K562 (cell line): ENCODE measurements around the gene LRRC31. TPM values are rescaled to one million over a fixed set of nuclear protein-coding genes. Genes with fewer than 3 reads are reported as not detected.
A peak's percentile ranks its signal among the peaks of the same experiment; 100 is the strongest.

Experiments
- ATAC-seq: fragments of 200-7000 bp; cut with Tn5 transposase; 3 replicates; pipeline ENCODE4 v1.9.1; 2020; ENCODE audit warnings: moderate library complexity
- BruUV-seq: library from RNA; stranded (reverse); fragments of 400-500 nt; replicated peaks from 2 replicates; lab custom pipeline; 2021; lab: Mats Ljungman, UMichigan
- CTCF ChIA-PET: fragments of 300-600 bp; formaldehyde crosslinking; extraction: SDS; loops from one replicate; lab custom pipeline; 2021; ENCODE audit warnings: low intra/inter-chr PET ratio; lab: Yijun Ruan, JAX
- POLR2A ChIA-PET: fragments of 300-600, 350-650 bp; sonication (Branson Sonifier 250); formaldehyde crosslinking; extraction: SDS; loops from one replicate; lab custom pipeline; 2021; ENCODE audit warnings: antibody characterized with exemption, inconsistent platforms; lab: Yijun Ruan, JAX
- DNase-seq, 4 experiments: peaks; one replicate each; pipeline versions ENCODE4 v3.0.0 to v3.0.0-alpha.2; 2011 to 2018; ENCODE audit warnings: low spot score in 3 of 4, mixed read lengths in 3 of 4; ENCODE audit errors: extremely low read depth in 1 of 4
- FAIRE-seq: peaks from 2 replicates; lab custom pipeline; 2011; peaks lifted over from hg19 to GRCh38; lab: Jason Lieb, UNC
- H2AFZ ChIP-seq: 2 replicates; pipeline ENCODE4 v1.6.0; 2011; ENCODE audit warnings: low read depth, low read length, control low read depth, inconsistent platforms
- H3K27ac ChIP-seq: fragments of 200-600 bp; 3 replicates; pipeline ENCODE4 v1.8.0; 2011; ENCODE audit warnings: low read depth, mild to moderate bottlenecking, control low read depth, inconsistent platforms, low read length, moderate library complexity, mixed read lengths; ENCODE audit errors: extremely low read depth
- H3K27me3 ChIP-seq, 2 experiments: fragments of 300-600 bp in 1 of 2; 2 replicates in 1 of 2; 3 replicates in 1 of 2; pipeline versions ENCODE4 v1.6.0 to v1.8.0; 2011; ENCODE audit warnings: inconsistent platforms in 2 of 2, low read length in 2 of 2, mild to moderate bottlenecking in 1 of 2, mixed read lengths in 1 of 2, moderate library complexity in 1 of 2; ENCODE audit not compliant: control insufficient read depth in 2 of 2, insufficient read depth in 2 of 2
- H3K36me3 ChIP-seq: fragments of 300-600 bp; 3 replicates; pipeline ENCODE4 v1.8.0; 2011; ENCODE audit warnings: mild to moderate bottlenecking, low read length, inconsistent platforms; ENCODE audit not compliant: control insufficient read depth, insufficient read depth
- H3K4me1 ChIP-seq, 2 experiments: fragments of 200-600 bp in 1 of 2; replicated peaks in 1 of 2; 2 replicates in 1 of 2; 3 replicates in 1 of 2; pipeline versions ENCODE4 v1.5.1 to v1.8.0; 2011; ENCODE audit warnings: inconsistent platforms in 2 of 2, low read length in 2 of 2, mild to moderate bottlenecking in 1 of 2, mixed read lengths in 1 of 2, moderate library complexity in 1 of 2; ENCODE audit not compliant: control insufficient read depth in 2 of 2, insufficient read depth in 2 of 2
- H3K4me2 ChIP-seq: 2 replicates; pipeline ENCODE4 v1.6.1; 2011; ENCODE audit warnings: low read length, control low read depth, inconsistent platforms, mixed read lengths; ENCODE audit not compliant: insufficient read depth
- H3K4me3 ChIP-seq: fragments of 200-600 bp; sonication (generic), shearing (Covaris generic); 2 replicates; pipeline ENCODE4 v1.5.1; 2016; ENCODE audit warnings: control low read depth, inconsistent platforms
- H3K79me2 ChIP-seq: fragments of 200-600 bp; 3 replicates; pipeline ENCODE4 v1.8.0; 2011; ENCODE audit warnings: low read length, inconsistent platforms; ENCODE audit not compliant: control insufficient read depth, insufficient read depth
- H3K9ac ChIP-seq, 2 experiments: 2 replicates each; pipeline versions ENCODE4 v1.6.0 to v1.6.1; 2011; ENCODE audit warnings: low read depth in 2 of 2, low read length in 2 of 2, control low read depth in 1 of 2, inconsistent platforms in 1 of 2, mild to moderate bottlenecking in 1 of 2, mixed read lengths in 1 of 2; ENCODE audit not compliant: insufficient read depth in 1 of 2
- H3K9me1 ChIP-seq: one replicate; pipeline ENCODE4 v1.6.0; 2011; ENCODE audit warnings: inconsistent platforms, mild to moderate bottlenecking, low read length, moderate library complexity; ENCODE audit not compliant: control insufficient read depth, insufficient read depth
- H3K9me3 ChIP-seq: replicated peaks from 2 replicates; pipeline ENCODE4 v1.5.1; 2011; ENCODE audit warnings: low read depth, low read length, inconsistent platforms; ENCODE audit not compliant: control insufficient read depth, insufficient read depth
- H4K20me1 ChIP-seq: replicated peaks from 2 replicates; pipeline ENCODE4 v1.6.1; 2011; ENCODE audit warnings: low read length, inconsistent platforms, mixed read lengths; ENCODE audit not compliant: control insufficient read depth, insufficient read depth
- BCOR ChIP-seq: fragments of 450-650 bp; IDR thresholded peaks from 2 replicates; pipeline ENCODE4 v1.6.1; 2016
- CBFA2T3 ChIP-seq: fragments of 450-650 bp; IDR thresholded peaks from 2 replicates; pipeline ENCODE4 v1.6.1; 2017
- ETV5 ChIP-seq: sonication (generic); formaldehyde crosslinking; IDR thresholded peaks from 2 replicates; pipeline ENCODE4 v1.4.0; 2020; ENCODE audit warnings: low read depth, mild to moderate bottlenecking, missing genetic modification reagents
- FIP1L1 ChIP-seq: fragments of 200-400 bp; formaldehyde crosslinking; IDR thresholded peaks from 2 replicates; pipeline ENCODE4 v1.6.1; 2018; ENCODE audit warnings: mild to moderate bottlenecking, low read depth, low read length; ENCODE audit not compliant: poor library complexity, severe bottlenecking
- MCM5 ChIP-seq: fragments of 450-650 bp; IDR thresholded peaks from 2 replicates; pipeline ENCODE4 v1.6.1; 2016; ENCODE audit warnings: low read depth
- MTA2 ChIP-seq: fragments of 450-650 bp; IDR thresholded peaks from 2 replicates; pipeline ENCODE4 v1.6.1; 2016; ENCODE audit warnings: low read depth
- PHB2 ChIP-seq: fragments of 450-650 bp; IDR thresholded peaks from 2 replicates; pipeline ENCODE4 v1.6.1; 2017; ENCODE audit warnings: low read depth
- SMARCB1 ChIP-seq: IDR thresholded peaks from 2 replicates; pipeline ENCODE4 v1.6.1; 2011; ENCODE audit warnings: improper control_type of control experiment, low read depth; ENCODE audit not compliant: insufficient read length
- STAT5B ChIP-seq: fragments of 250-450 bp; sonication (Bioruptor Pico); IDR thresholded peaks from 2 replicates; pipeline ENCODE4 v1.8.0; 2021; ENCODE audit warnings: mild to moderate bottlenecking, inconsistent platforms
- TRIM24 ChIP-seq, 2 experiments: fragments of 450-650 bp; IDR thresholded peaks; 2 replicates each; pipeline ENCODE4 v1.6.1; 2016
- ZNF23 ChIP-seq: fragments of 250-450 bp; sonication (Bioruptor Pico); IDR thresholded peaks from 2 replicates; pipeline ENCODE4 v1.4.0; 2020; ENCODE audit warnings: mild to moderate bottlenecking
- ZNF583 ChIP-seq: fragments of 250-450 bp; sonication (Bioruptor Pico); IDR thresholded peaks from 2 replicates; pipeline ENCODE4 v1.4.0; 2020
- whole genome bisulfite sequencing: fragments of 100-300 bp; shearing (Covaris generic); methylation state at CpG from one replicate; pipeline ENCODE4 v1.1.6; 2016; ENCODE audit warnings: low coverage, mixed read lengths; ENCODE audit not compliant: insufficient coverage; ENCODE audit errors: missing lambda C conversion rate; 5-methylcytosine and 5-hydroxymethylcytosine counted together
- in situ Hi-C: fragments of 300-500 bp; cut with MboI; formaldehyde crosslinking; loops from 4 replicates; pipeline ENCODE4 v1.15.0; 2018; ENCODE audit warnings: inconsistent platforms, mixed read lengths
- intact Hi-C: fragments of 100-400 bp; cut with micrococcal nuclease; formaldehyde crosslinking; loops from 2 replicates; pipeline ENCODE4 v1.14.2; 2022
- polyA plus RNA-seq, 8 experiments: library from polyadenylated mRNA; depleted of rRNA in 4 of 8; stranded (reverse) in 5 of 8; unstranded in 3 of 8; fragments of >200 nt; fragmentation: Nextera tagmentation in 2 of 8; fragmentation: Illumina TruSeq in 1 of 8; extraction: Ambion mirVana in 2 of 8; extraction: Trizol in 1 of 8; gene quantifications; 2 replicates each; pipeline versions ENCODE4 v1.2.1 to v1.2.3, GENCODE V29; 2011 to 2014; ENCODE audit warnings: inconsistent platforms in 1 of 8, missing spikeins in 1 of 8
- total RNA-seq, 7 experiments: library from RNA; depleted of rRNA in 6 of 7; stranded (reverse); fragments of >200 nt in 6 of 7; fragmentation: Illumina TruSeq in 2 of 7; extraction: Trizol in 2 of 7; gene quantifications; 2 replicates each; pipeline versions ENCODE4 v1.2.1 to v1.2.3, GENCODE V29; 2011 to 2021; ENCODE audit warnings: low replicate concordance in 1 of 7
- TF ChIP-seq, protein P1 (sequence below): fragments of 250-450 bp; sonication (Bioruptor Pico); IDR thresholded peaks from 2 replicates; pipeline ENCODE4 v1.8.0; 2022; ENCODE audit warnings: inconsistent platforms

The LRRC31 gene
- total and polyA plus RNA-seq, 9 of the 15 experiments (the other 6 are each of a cell fraction or from before 2014, with no cell fraction given), result not detected

DNA sequence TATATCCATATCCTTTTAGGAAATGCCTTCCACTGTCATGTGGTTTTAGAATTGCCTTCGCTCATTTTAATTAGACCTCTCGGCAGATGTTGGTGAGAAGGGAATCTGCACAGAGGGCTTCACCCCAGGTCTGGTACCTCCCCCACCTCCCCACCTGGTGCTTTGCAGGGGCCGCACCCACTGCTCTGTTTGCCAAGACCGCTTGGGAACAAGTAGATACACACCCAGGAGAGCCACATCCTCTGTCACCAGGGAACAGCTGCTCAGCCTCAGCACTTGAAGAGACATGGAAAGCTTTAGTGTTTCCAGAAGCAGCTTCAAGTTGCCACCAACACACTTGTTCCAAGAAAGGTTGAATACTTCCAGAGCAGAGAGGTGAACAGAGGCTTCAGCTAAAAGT, 21.8 kb downstream of the LRRC31 start:
- H3K4me2 ChIP-seq, result peak overlapping the region; percentile 24; the same call in 1 of the 2 replicates

DNA sequence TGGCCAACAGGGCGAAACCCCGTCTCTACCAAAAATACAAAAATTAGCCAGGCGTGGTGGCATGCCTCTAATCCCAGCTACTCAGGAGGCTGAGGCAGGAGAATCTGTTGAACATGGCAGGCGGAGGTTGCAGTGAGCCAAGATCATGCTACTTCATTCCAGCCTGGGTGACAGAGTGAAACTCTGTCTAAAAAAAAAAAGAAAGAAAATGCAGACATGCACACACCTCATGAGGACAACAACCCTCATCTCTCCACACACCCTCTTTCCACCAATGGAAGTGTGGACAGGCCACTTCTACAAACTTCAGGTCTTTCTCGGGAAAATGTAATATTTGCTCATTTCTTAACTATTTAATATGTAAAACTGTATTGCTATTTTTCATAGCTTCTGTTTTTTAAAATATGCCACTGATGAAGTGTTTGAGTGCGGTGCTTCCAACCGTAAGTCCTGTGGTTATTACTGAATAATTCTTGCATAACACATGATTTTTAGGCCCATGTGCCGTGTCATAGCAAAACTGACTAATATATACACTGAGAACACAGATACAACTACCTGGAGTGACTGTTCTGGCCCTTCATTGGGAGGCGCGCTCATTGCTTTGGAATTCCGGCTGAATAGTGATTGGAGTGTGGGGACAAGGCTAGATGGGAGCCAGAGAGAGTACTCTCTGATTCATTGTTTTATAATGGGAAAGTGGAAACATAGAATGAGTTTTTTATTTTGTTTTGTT, 23.1 kb downstream of the LRRC31 start:
- Histone ChIP-seq H3K27ac (no peak overlapping the region), H3K9me3 (no peaks in the 10 kb centered on the region), H3K27me3 (peaks cover 2 to 20% of the 10 kb centered on the region in 2 experiments; a peak in 3 of 5 replicates), H3K4me3 (no peak overlapping the region), H3K36me3 (no peaks in the 10 kb centered on the region), H3K9me1 (no peaks in the 10 kb centered on the region), H4K20me1 (no peaks in the 10 kb centered on the region), H3K4me2 (no peak overlapping the region), H3K79me2 (no peaks in the 10 kb centered on the region), H3K9ac (no peak overlapping the region), H2AFZ (no peak overlapping the region), H3K4me1 (0 out of 5 replicates have a peak, but pooled peaks cover 0 to 4% of the 10 kb centered on the region in 2 experiments)
- FAIRE-seq (no peak), ATAC-seq (0 out of 3 replicates have a peak, but pooled peaks have one; percentile 26), DNase-seq (no peak)
- no TSS peak for BruUV-seq
- intact Hi-C loops (no loop called here), in situ Hi-C loops (no loop called here)
- ChIA-PET POLR2A (no interaction called here), CTCF (no interaction called here)
- 49% methylated on average over 11 of the region's 11 CpGs for WGBS
- TF ChIP-seq PHB2 (no peak), SMARCB1 (no peak), ZNF23 (CRISPR knock-in tag) (no peak), FIP1L1 (no peak), BCOR (no peak), ETV5 (CRISPR knock-in tag) (no peak), MCM5 (no peak), TRIM24 (IDR thresholded peaks at IDR 0.05) (no peak), ZNF583 (CRISPR knock-in tag) (no peak), STAT5B (CRISPR knock-in tag) (no peak)
- TF ChIP-seq, protein P1, sequence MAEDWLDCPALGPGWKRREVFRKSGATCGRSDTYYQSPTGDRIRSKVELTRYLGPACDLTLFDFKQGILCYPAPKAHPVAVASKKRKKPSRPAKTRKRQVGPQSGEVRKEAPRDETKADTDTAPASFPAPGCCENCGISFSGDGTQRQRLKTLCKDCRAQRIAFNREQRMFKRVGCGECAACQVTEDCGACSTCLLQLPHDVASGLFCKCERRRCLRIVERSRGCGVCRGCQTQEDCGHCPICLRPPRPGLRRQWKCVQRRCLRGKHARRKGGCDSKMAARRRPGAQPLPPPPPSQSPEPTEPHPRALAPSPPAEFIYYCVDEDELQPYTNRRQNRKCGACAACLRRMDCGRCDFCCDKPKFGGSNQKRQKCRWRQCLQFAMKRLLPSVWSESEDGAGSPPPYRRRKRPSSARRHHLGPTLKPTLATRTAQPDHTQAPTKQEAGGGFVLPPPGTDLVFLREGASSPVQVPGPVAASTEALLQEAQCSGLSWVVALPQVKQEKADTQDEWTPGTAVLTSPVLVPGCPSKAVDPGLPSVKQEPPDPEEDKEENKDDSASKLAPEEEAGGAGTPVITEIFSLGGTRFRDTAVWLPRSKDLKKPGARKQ, result no peak

More for the DNA sequence above, 21.8 kb downstream of the LRRC31 start:
- Histone ChIP-seq H3K27ac (no peak overlapping the region), H3K9me1 (no peaks in the 10 kb centered on the region), H3K27me3 (peaks cover 5 to 26% of the 10 kb centered on the region in 2 experiments; a peak in 3 of 5 replicates), H3K9ac (no peak overlapping the region), H3K4me1 (0 out of 5 replicates have a peak, but pooled peaks cover 0 to 4% of the 10 kb centered on the region in 2 experiments), H3K4me3 (no peak overlapping the region), H3K36me3 (no peaks in the 10 kb centered on the region), H4K20me1 (no peaks in the 10 kb centered on the region), H3K79me2 (no peaks in the 10 kb centered on the region), H3K9me3 (no peaks in the 10 kb centered on the region), H2AFZ (peak overlapping the region; percentile 10; the same call in 1 of the 2 replicates)
- FAIRE-seq (no peak), DNase-seq (peak in 1 of 4 experiments; percentile 26), ATAC-seq (peak; percentile 53)
- no TSS peak for BruUV-seq
- POLR2A ChIA-PET, result interaction anchor here (1.0 kb wide), 1 partner anchor 31 kb away, joined by 3 read pairs; no protein-coding TSS in a partner anchor
- no peak for TF ChIP-seq MTA2
- peak; percentile 16; the same call in 1 of the 2 replicates for TF ChIP-seq CBFA2T3
- intact Hi-C loops (no loop called here), in situ Hi-C loops (no loop called here)
- CTCF ChIA-PET, result no interaction called here
- 3% methylated on average over 4 of the region's 4 CpGs for WGBS
